ENCODE data around the gene SPEG. TPM values are rescaled to one million over a fixed set of nuclear protein-coding genes. Genes with fewer than 3 reads are reported as not detected.
A peak's percentile ranks its signal among the peaks of the same experiment; 100 is the strongest.

SPEG gene
- total and polyA plus RNA-seq, 4 experiments from 2014 or later = 0.15 to 9.0 (median 4.5) TPM

- Mint-ChIP-seq H3K9me3 (peaks cover 0 to 2% (median 0%) of the 10 kb centered on the region in 8 donors), H3K4me1 (peaks cover 0 to 6% (median 5%) of the 10 kb centered on the region in 4 donors), H3K27ac (no peak overlapping the region), H3K27me3 (peaks cover 6 to 22% of the 10 kb centered on the region in 2 donors), H3K36me3 (no peaks in the 10 kb centered on the region), H3K4me3 (no peak overlapping the region)
- H3K4me3 ChIP-seq (ENCODE audit: low read length in 2 of 2) = no peak overlapping the region
- no peak for DNase-seq
- ChIA-PET CTCF (ENCODE audit: partially characterized antibody) (interaction anchor here (10.5 kb wide), 1 partner anchor 52 kb away, joined by 57 read pairs; no protein-coding TSS in a partner anchor), POLR2A (ENCODE audit: partially characterized antibody) (no interaction called here)
- no peaks in the 10 kb centered on the region for H3K27me3 ChIP-seq (ENCODE audit: insufficient read depth, low read length)
- H3K9me3 ChIP-seq (ENCODE audit: control insufficient read depth in 1 of 2, low read length in 2 of 2) = no peaks in the 10 kb centered on the region
- H3K36me3 ChIP-seq (ENCODE audit: insufficient read depth, low read length) = no peaks in the 10 kb centered on the region
- no peak overlapping the region for H3K27ac ChIP-seq (ENCODE audit: low read depth, low read length)
- intact Hi-C loops (cut with micrococcal nuclease) = no loop called here
- no peaks in the 10 kb centered on the region for H3K4me1 ChIP-seq (ENCODE audit: insufficient read depth, low read length)
Observed at GRCh38 chr2:219477815-219478214, 43.2 kb downstream of the SPEG start.

DNA sequence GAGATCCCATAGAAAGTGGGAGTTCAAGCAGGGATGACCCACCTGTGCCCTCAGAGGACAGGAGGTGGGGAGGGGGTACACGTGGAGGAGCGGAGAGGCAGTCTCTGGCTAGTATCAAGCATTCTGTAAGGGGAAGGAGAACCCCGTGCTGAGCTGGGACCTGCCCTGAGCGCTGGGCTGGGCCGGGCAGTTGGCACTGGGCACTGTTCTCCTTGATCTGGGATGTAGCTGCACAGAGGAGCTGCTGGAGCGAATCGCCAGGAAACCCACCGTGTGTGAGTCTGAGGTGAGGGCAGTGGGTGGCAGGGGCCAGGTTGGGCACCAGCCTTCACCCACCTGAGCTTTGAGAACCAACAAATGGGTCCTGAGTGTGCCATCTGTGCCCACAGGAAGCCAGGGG lies 44.3 kb downstream of the SPEG start:
- Histone ChIP-seq H3K27ac (ENCODE audit: low read depth, low read length) (no peak overlapping the region), H3K4me1 (ENCODE audit: insufficient read depth, low read length) (peaks cover 1% of the 10 kb centered on the region), H3K4me3 (ENCODE audit: low read length in 2 of 2) (no peak overlapping the region), H3K9me3 (ENCODE audit: control insufficient read depth in 1 of 2, low read length in 2 of 2) (no peaks in the 10 kb centered on the region), H3K36me3 (ENCODE audit: insufficient read depth, low read length) (no peaks in the 10 kb centered on the region), H3K27me3 (ENCODE audit: insufficient read depth, low read length) (peaks cover 2% of the 10 kb centered on the region)
- Mint-ChIP-seq H3K27me3 (peaks cover 9 to 23% of the 10 kb centered on the region in 2 donors), H3K9me3 (peaks cover 0 to 2% (median 0%) of the 10 kb centered on the region in 8 donors), H3K27ac (no peak overlapping the region), H3K4me3 (no peak overlapping the region), H3K36me3 (no peaks in the 10 kb centered on the region), H3K4me1 (peaks cover 1 to 7% (median 6%) of the 10 kb centered on the region in 4 donors)
- ChIA-PET CTCF (ENCODE audit: partially characterized antibody) (interaction anchor here (1.2 to 10.5 kb wide), 2 partner anchors 10 to 51 kb away, joined by 3 to 57 read pairs; no protein-coding TSS in a partner anchor), POLR2A (ENCODE audit: partially characterized antibody) (no interaction called here)
- peak in 1 of 5 donors; percentile 9 for DNase-seq
- intact Hi-C loops (cut with micrococcal nuclease) = no loop called here

GRCh38 chr2:219480004-219480403 lies 45.4 kb downstream of the SPEG start:
- Mint-ChIP-seq H3K36me3 (no peaks in the 10 kb centered on the region), H3K4me1 (peaks cover 3 to 14% (median 9%) of the 10 kb centered on the region in 4 donors), H3K27ac (no peak overlapping the region), H3K27me3 (peaks cover 14 to 26% of the 10 kb centered on the region in 2 donors), H3K4me3 (no peak overlapping the region), H3K9me3 (no peaks in the 10 kb centered on the region)
- H3K4me3 ChIP-seq (ENCODE audit: low read length in 2 of 2) = no peak overlapping the region
- H3K9me3 ChIP-seq (ENCODE audit: control insufficient read depth in 1 of 2, low read length in 2 of 2) = no peaks in the 10 kb centered on the region
- CTCF ChIA-PET (ENCODE audit: partially characterized antibody) = interaction anchor here (10.5 kb wide), 1 partner anchor 50 kb away, joined by 57 read pairs; no protein-coding TSS in a partner anchor
- H3K4me1 ChIP-seq (ENCODE audit: insufficient read depth, low read length) = peaks cover 5% of the 10 kb centered on the region
- H3K27ac ChIP-seq (ENCODE audit: low read depth, low read length) = no peak overlapping the region
- intact Hi-C loops (cut with micrococcal nuclease) = no loop called here
- no peaks in the 10 kb centered on the region for H3K36me3 ChIP-seq (ENCODE audit: insufficient read depth, low read length)
- POLR2A ChIA-PET (ENCODE audit: partially characterized antibody) = no interaction called here
- DNase-seq = peak in 1 of 5 donors; percentile 2
- H3K27me3 ChIP-seq (ENCODE audit: insufficient read depth, low read length) = peaks cover 6% of the 10 kb centered on the region

GRCh38 chr2:219482674-219483405 lies 48.2 kb downstream of the SPEG start:
- Mint-ChIP-seq H3K9me3 (peaks cover 0 to 2% (median 0%) of the 10 kb centered on the region in 8 donors), H3K27me3 (peaks cover 27 to 45% of the 10 kb centered on the region in 2 donors), H3K27ac (peak overlapping the region in 1 of 7 donors; percentile 57), H3K4me1 (peaks cover 2 to 15% (median 7%) of the 10 kb centered on the region in 4 donors), H3K4me3 (peak overlapping the region in 1 of 8 donors; percentile 25), H3K36me3 (no peaks in the 10 kb centered on the region)
- no peaks in the 10 kb centered on the region for H3K36me3 ChIP-seq (ENCODE audit: insufficient read depth, low read length)
- intact Hi-C loops (cut with micrococcal nuclease) = no loop called here
- ChIA-PET CTCF (ENCODE audit: partially characterized antibody) (interaction anchor here (1.1 kb wide), 1 partner anchor 47 kb away, joined by 4 read pairs; no protein-coding TSS in a partner anchor), POLR2A (ENCODE audit: partially characterized antibody) (no interaction called here)
- peaks cover 23% of the 10 kb centered on the region for H3K27me3 ChIP-seq (ENCODE audit: insufficient read depth, low read length)
- H3K4me1 ChIP-seq (ENCODE audit: insufficient read depth, low read length) = peaks cover 5% of the 10 kb centered on the region
- no peak overlapping the region for H3K27ac ChIP-seq (ENCODE audit: low read depth, low read length)
- no peak for DNase-seq
- no peak overlapping the region for H3K4me3 ChIP-seq (ENCODE audit: low read length in 2 of 2)
- no peaks in the 10 kb centered on the region for H3K9me3 ChIP-seq (ENCODE audit: control insufficient read depth in 1 of 2, low read length in 2 of 2)

GRCh38 chr2:219483451-219484342 lies 49.1 kb downstream of the SPEG start:
- intact Hi-C loops (cut with micrococcal nuclease) = no loop called here
- peaks cover 5% of the 10 kb centered on the region for H3K4me1 ChIP-seq (ENCODE audit: insufficient read depth, low read length)
- H3K27ac ChIP-seq (ENCODE audit: low read depth, low read length) = no peak overlapping the region
- Mint-ChIP-seq H3K36me3 (no peaks in the 10 kb centered on the region), H3K9me3 (peaks cover 0 to 2% (median 0%) of the 10 kb centered on the region in 8 donors), H3K27me3 (peaks cover 27 to 45% of the 10 kb centered on the region in 2 donors), H3K27ac (no peak overlapping the region), H3K4me3 (peak overlapping the region; percentile 31 to 84 (median 72)), H3K4me1 (peaks cover 2 to 15% (median 7%) of the 10 kb centered on the region in 4 donors)
- CTCF ChIA-PET (ENCODE audit: partially characterized antibody) = no interaction called here
- no peaks in the 10 kb centered on the region for H3K36me3 ChIP-seq (ENCODE audit: insufficient read depth, low read length)
- no peak for DNase-seq
- H3K4me3 ChIP-seq (ENCODE audit: low read length in 2 of 2) = peak overlapping the region in 1 of 2 donors; percentile 24
- H3K9me3 ChIP-seq (ENCODE audit: control insufficient read depth in 1 of 2, low read length in 2 of 2) = no peaks in the 10 kb centered on the region
- peaks cover 23% of the 10 kb centered on the region for H3K27me3 ChIP-seq (ENCODE audit: insufficient read depth, low read length)
- POLR2A ChIA-PET (ENCODE audit: partially characterized antibody) = no interaction called here

- peaks cover 23% of the 10 kb centered on the region for H3K27me3 ChIP-seq (ENCODE audit: insufficient read depth, low read length)
- Mint-ChIP-seq H3K27ac (no peak overlapping the region), H3K9me3 (peaks cover 0 to 2% (median 0%) of the 10 kb centered on the region in 8 donors), H3K27me3 (peaks cover 29 to 47% of the 10 kb centered on the region in 2 donors), H3K4me1 (peaks cover 2 to 15% (median 7%) of the 10 kb centered on the region in 4 donors), H3K4me3 (peak overlapping the region; percentile 35 to 84 (median 72)), H3K36me3 (no peaks in the 10 kb centered on the region)
- no peak overlapping the region for H3K27ac ChIP-seq (ENCODE audit: low read depth, low read length)
- peaks cover 5% of the 10 kb centered on the region for H3K4me1 ChIP-seq (ENCODE audit: insufficient read depth, low read length)
- H3K4me3 ChIP-seq (ENCODE audit: low read length in 2 of 2) = peak overlapping the region in 1 of 2 donors; percentile 24
- H3K36me3 ChIP-seq (ENCODE audit: insufficient read depth, low read length) = no peaks in the 10 kb centered on the region
- H3K9me3 ChIP-seq (ENCODE audit: control insufficient read depth in 1 of 2, low read length in 2 of 2) = no peaks in the 10 kb centered on the region
- POLR2A ChIA-PET (ENCODE audit: partially characterized antibody) = no interaction called here
- peak in 2 of 5 donors; percentile 9 to 17 for DNase-seq
- intact Hi-C loops (cut with micrococcal nuclease) = no loop called here
- CTCF ChIA-PET (ENCODE audit: partially characterized antibody) = interaction anchor here (1.7 kb wide), 1 partner anchor 57 kb away, joined by 5 read pairs; no protein-coding TSS in a partner anchor
Observed at GRCh38 chr2:219484343-219485200, 49.9 kb downstream of the SPEG start.
